Liver (tissue), 9 donors: ENCODE measurements around the gene LRP10. TPM values are rescaled to one million over a fixed set of nuclear protein-coding genes. Genes with fewer than 3 reads are reported as not detected.
"Not testable (repeated sequence)": the region's sequence is repeated elsewhere in the genome, so short reads cannot be mapped to it uniquely, and the experiment has no call there.

Source experiments
- DNase-seq: peaks from one replicate; pipeline ENCODE4 v3.0.0-alpha.2; 2017; ENCODE audit warnings: low spot score
- H3K27ac ChIP-seq, 2 donors: one replicate each; pipeline ENCODE4 v1.7.0; 2013; ENCODE audit warnings: inconsistent platforms in 2 of 2, low read length in 2 of 2, control low read depth in 1 of 2, low read depth in 1 of 2, mild to moderate bottlenecking in 1 of 2
- H3K27me3 ChIP-seq, 4 donors: one replicate each; pipeline versions ENCODE4 v1.6.1 to v1.7.0; 2013; ENCODE audit warnings: low read length in 3 of 4, inconsistent platforms in 1 of 4, mild to moderate bottlenecking in 1 of 4, moderate library complexity in 1 of 4; ENCODE audit not compliant: control insufficient read depth in 4 of 4, insufficient read depth in 4 of 4
- H3K36me3 ChIP-seq, 4 donors: one replicate each; pipeline versions ENCODE4 v1.6.1 to v1.7.0; 2013; ENCODE audit warnings: low read length in 3 of 4, mild to moderate bottlenecking in 3 of 4, low read depth in 1 of 4, moderate library complexity in 1 of 4; ENCODE audit not compliant: control insufficient read depth in 4 of 4, insufficient read depth in 3 of 4
- H3K4me1 ChIP-seq, 4 donors: one replicate each; pipeline versions ENCODE4 v1.6.1 to v1.7.0; 2013; ENCODE audit warnings: low read length in 3 of 4, mild to moderate bottlenecking in 3 of 4, moderate library complexity in 1 of 4; ENCODE audit not compliant: control insufficient read depth in 4 of 4, insufficient read depth in 4 of 4
- H3K4me3 ChIP-seq, 3 donors: one replicate each; pipeline versions ENCODE4 v1.6.1 to v1.7.0; 2013; ENCODE audit warnings: low read length in 3 of 3, control low read depth in 1 of 3, low read depth in 1 of 3, mild to moderate bottlenecking in 1 of 3
- H3K9ac ChIP-seq, 2 donors: one replicate each; pipeline ENCODE4 v1.7.0; 2013; ENCODE audit warnings: low read length in 2 of 2, mild to moderate bottlenecking in 2 of 2, moderate library complexity in 2 of 2, control low read depth in 1 of 2, low read depth in 1 of 2
- H3K9me3 ChIP-seq, 4 donors: one replicate each; pipeline versions ENCODE4 v1.6.1 to v1.7.0; 2013; ENCODE audit warnings: low read length in 3 of 4; ENCODE audit not compliant: control insufficient read depth in 4 of 4
- ATF3 ChIP-seq: IDR thresholded peaks from 2 replicates; pipeline ENCODE4 v1.6.1; 2016; ENCODE audit warnings: antibody characterized with exemption
- CTCF ChIP-seq: fragments of 150-350 bp; IDR thresholded peaks from 2 replicates; pipeline ENCODE4 v1.5.1; 2017; ENCODE audit warnings: improper control_type of control experiment, low read depth, low read length; ENCODE audit not compliant: missing input control
- EGR1 ChIP-seq, 2 donors: IDR thresholded peaks; 2 replicates each; pipeline ENCODE4 v1.6.1; 2016 to 2018; ENCODE audit warnings: antibody characterized with exemption in 2 of 2, low read depth in 2 of 2
- FOXA1 ChIP-seq: IDR thresholded peaks from 2 replicates; pipeline ENCODE4 v1.6.1; 2016; ENCODE audit warnings: antibody characterized with exemption
- FOXA2 ChIP-seq: IDR thresholded peaks from 2 replicates; pipeline ENCODE4 v1.6.1; 2016; ENCODE audit warnings: antibody characterized with exemption
- GABPA ChIP-seq, 2 donors: IDR thresholded peaks in 1 of 2; conservative IDR thresholded peaks in 1 of 2; 2 replicates each; pipeline ENCODE4 v1.6.1; 2016; ENCODE audit warnings: antibody characterized with exemption in 2 of 2, mild to moderate bottlenecking in 1 of 2, moderate library complexity in 1 of 2
- HNF4A ChIP-seq, 2 donors: conservative IDR thresholded peaks; 2 replicates each; pipeline ENCODE4 v1.6.1; 2016; ENCODE audit warnings: antibody characterized with exemption in 2 of 2, mild to moderate bottlenecking in 2 of 2
- HNF4G ChIP-seq: IDR thresholded peaks from 2 replicates; pipeline ENCODE4 v1.6.1; 2016; ENCODE audit warnings: antibody characterized with exemption
- JUND ChIP-seq, 2 donors: IDR thresholded peaks; 2 replicates each; pipeline ENCODE4 v1.6.1; 2016; ENCODE audit warnings: antibody characterized with exemption in 2 of 2
- MAX ChIP-seq: IDR thresholded peaks from 2 replicates; pipeline ENCODE4 v1.6.1; 2016; ENCODE audit warnings: antibody characterized with exemption
- NR2F2 ChIP-seq: IDR thresholded peaks from 2 replicates; pipeline ENCODE4 v1.6.1; 2016; ENCODE audit warnings: antibody characterized with exemption
- RAD21 ChIP-seq, 2 donors: IDR thresholded peaks; 2 replicates each; pipeline ENCODE4 v1.6.1; 2016; ENCODE audit warnings: antibody characterized with exemption in 2 of 2, mild to moderate bottlenecking in 2 of 2
- REST ChIP-seq: IDR thresholded peaks from 2 replicates; pipeline ENCODE4 v1.6.1; 2016; ENCODE audit warnings: antibody characterized with exemption, mild to moderate bottlenecking
- RXRA ChIP-seq, 2 donors: IDR thresholded peaks; 2 replicates each; pipeline ENCODE4 v1.6.1; 2017 to 2018; ENCODE audit warnings: antibody characterized with exemption in 2 of 2, mild to moderate bottlenecking in 1 of 2
- SP1 ChIP-seq: IDR thresholded peaks from 2 replicates; pipeline ENCODE4 v1.6.1; 2018; ENCODE audit warnings: antibody characterized with exemption, mild to moderate bottlenecking
- TAF1 ChIP-seq: conservative IDR thresholded peaks from 2 replicates; pipeline ENCODE4 v1.6.1; 2016; ENCODE audit warnings: antibody characterized with exemption, mild to moderate bottlenecking
- YY1 ChIP-seq: IDR thresholded peaks from 2 replicates; pipeline ENCODE4 v1.6.1; 2016; ENCODE audit warnings: antibody characterized with exemption, mild to moderate bottlenecking
- ZBTB33 ChIP-seq: IDR thresholded peaks from 2 replicates; pipeline ENCODE4 v1.6.1; 2016; ENCODE audit warnings: antibody characterized with exemption
- WGBS: extraction: QIAGEN DNeasy Blood & Tissue Kit; methylation state at CpG from one replicate; pipeline ENCODE4 v1.1.7; 2013; 5-methylcytosine and 5-hydroxymethylcytosine counted together
- polyA plus RNA-seq, 2 donors: library from polyadenylated mRNA; stranded (reverse) in 1 of 2; unstranded in 1 of 2; fragments of 200-250 nt in 1 of 2; fragments of >200 nt in 1 of 2; fragmentation: Nextera tagmentation in 1 of 2; extraction: Ambion mirVana in 1 of 2; gene quantifications; one replicate each; pipeline versions ENCODE4 v1.2.1 to v1.2.3, GENCODE V29; 2013 to 2015
- total RNA-seq, 2 donors: library from RNA; depleted of rRNA; stranded (reverse); fragments of >200 nt; gene quantifications; one replicate each; pipeline ENCODE4 v1.2.3, GENCODE V29; 2014
- donor health status: healthy.
- donor health status: healthy.
- donor health status: healthy.
- donor health status: healthy.
- donor health status: healthy.

Gene LRP10
- total and polyA plus RNA-seq, 4 donors = 19.5 to 61.7 (median 31.3) TPM

GRCh38 chr14:22852940-22853767 lies 18.4 kb upstream of the LRP10 start:
- Histone ChIP-seq H3K27me3 (no peaks in the 10 kb centered on the region), H3K9ac (peak overlapping the region; percentile 46 to 66), H3K27ac (peak overlapping the region; percentile 52), H3K4me1 (peaks cover 0 to 12% (median 7%) of the 10 kb centered on the region in 4 donors), H3K4me3 (peak overlapping the region; percentile 30 to 56 (median 47)), H3K9me3 (no peaks in the 10 kb centered on the region), H3K36me3 (no peaks in the 10 kb centered on the region)
- TF ChIP-seq GABPA (IDR thresholded peaks at IDR 0.05 in 1 of 2, conservative IDR thresholded peaks at IDR 0.05 in 1 of 2) = peak in 1 of 2 donors; percentile 5
- TF ChIP-seq YY1 = peak; percentile 70
- peak; percentile 95 to 97 for TF ChIP-seq RAD21 (IDR thresholded peaks at IDR 0.05)
- TF ChIP-seq HNF4G = peak; percentile 75
- peak; percentile 76 for TF ChIP-seq SP1
- no peak for TF ChIP-seq FOXA1
- TF ChIP-seq RXRA (IDR thresholded peaks at IDR 0.05) = peak; percentile 34 to 38
- peak; percentile 50 for TF ChIP-seq MAX
- no peak for TF ChIP-seq TAF1
- TF ChIP-seq CTCF = peak; percentile 93
- peak; percentile 3 for TF ChIP-seq FOXA2
- TF ChIP-seq ATF3 = no peak
- no peak for TF ChIP-seq REST
- TF ChIP-seq EGR1 (IDR thresholded peaks at IDR 0.05; ENCODE audit: low read depth in 2 of 2) = peak in 1 of 2 donors; percentile 20
- TF ChIP-seq ZBTB33 = no peak
- TF ChIP-seq JUND (IDR thresholded peaks at IDR 0.05) = no peak
- no peak for TF ChIP-seq NR2F2
- peak; percentile 79 to 82 for TF ChIP-seq HNF4A (conservative IDR thresholded peaks at IDR 0.05)
- peak; percentile 97 for DNase-seq
- 1% methylated on average over 20 of the region's 20 CpGs for WGBS

- H3K27ac ChIP-seq, H3K4me3 ChIP-seq, H3K27me3 ChIP-seq, H3K4me1 ChIP-seq, H3K9me3 ChIP-seq, H3K9ac ChIP-seq, H3K36me3 ChIP-seq, DNase-seq: not testable (repeated sequence)
- 97% methylated on average over 11 of the region's 11 CpGs for WGBS
These were observed 17.2 kb upstream of the LRP10 start for GRCh38 chr14:22854296-22854695.
